SKM-1 (cell line): ENCODE measurements around the gene NELFA.

Experiments used
- DNase-seq: peaks from one replicate; lab custom pipeline; 2025; ENCODE audit not compliant: unreplicated experiment; lab: John Stamatoyannopoulos, UW

The NELFA gene

DNA sequence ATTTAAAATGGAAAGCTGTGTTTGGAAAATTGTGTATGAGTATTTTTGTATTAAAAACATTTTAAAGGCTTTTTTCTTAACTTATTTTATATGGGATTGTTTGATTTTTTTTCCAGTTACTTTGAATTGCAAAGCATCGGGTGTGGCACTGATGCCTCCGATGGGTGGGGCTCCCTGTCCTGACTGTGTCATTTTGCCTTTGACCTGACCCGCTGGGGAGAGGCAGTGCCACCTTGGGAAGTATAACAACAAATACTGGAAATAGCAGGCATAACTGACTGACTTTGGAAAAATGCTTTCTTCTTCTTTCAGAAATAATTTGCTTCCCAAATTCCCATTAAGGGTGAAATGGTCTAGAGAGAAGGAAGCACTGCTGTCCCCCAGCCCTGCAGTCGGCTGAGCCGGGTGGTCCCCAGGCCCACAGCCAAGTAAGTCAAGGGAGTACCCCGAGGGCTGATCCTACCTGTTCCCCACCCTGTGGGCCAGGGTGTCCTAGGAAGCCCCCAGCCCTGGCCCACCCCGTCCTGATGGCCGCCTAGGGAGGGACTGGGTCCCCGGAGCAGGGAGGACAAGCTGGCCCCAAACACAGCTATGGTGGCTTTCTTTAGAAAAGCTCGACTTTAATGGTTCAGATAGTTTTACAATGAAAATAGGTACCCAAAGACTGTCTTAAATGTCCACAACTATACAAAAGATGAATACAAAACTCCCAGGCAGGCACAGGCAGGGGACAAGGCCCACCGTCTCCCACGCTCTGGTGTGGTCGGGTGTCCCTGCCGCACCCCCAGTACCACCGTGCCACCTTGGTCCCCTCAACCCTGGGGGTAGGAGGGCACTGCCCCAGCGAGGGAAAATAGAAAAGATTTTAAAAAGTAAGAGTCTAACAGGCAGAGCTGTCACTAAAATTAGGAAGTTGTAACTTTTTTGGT is 26.4 kb downstream of the NELFA start:
- no peak for DNase-seq

GRCh38 chr4:1981251-1982058 is 27.3 kb downstream of the NELFA start:
- DNase-seq: no peak

DNA sequence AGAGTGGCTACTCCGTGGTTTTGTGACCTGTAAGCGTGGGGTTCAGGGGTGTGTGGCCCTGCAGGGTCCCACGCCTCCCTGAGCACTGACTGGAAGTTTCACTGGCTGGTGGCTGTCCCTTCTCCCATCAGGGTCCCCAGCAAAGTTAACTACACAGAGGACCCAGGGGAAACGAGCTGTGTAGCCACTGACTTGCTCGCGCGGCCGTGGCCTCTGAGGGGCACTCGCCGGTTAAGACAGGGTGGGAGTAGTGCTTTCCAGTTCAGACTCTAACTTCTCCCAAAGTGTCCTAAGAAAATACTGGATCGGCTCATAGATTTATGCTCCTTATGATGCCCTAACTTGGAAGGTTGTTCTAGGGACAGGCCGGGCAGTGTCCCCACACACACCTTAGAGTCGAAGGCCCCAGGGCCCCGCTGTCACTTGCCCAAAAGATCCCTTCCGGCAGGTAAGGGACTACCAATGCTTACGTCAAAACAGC is 28.2 kb downstream of the NELFA start:
- DNase-seq: no peak

DNA sequence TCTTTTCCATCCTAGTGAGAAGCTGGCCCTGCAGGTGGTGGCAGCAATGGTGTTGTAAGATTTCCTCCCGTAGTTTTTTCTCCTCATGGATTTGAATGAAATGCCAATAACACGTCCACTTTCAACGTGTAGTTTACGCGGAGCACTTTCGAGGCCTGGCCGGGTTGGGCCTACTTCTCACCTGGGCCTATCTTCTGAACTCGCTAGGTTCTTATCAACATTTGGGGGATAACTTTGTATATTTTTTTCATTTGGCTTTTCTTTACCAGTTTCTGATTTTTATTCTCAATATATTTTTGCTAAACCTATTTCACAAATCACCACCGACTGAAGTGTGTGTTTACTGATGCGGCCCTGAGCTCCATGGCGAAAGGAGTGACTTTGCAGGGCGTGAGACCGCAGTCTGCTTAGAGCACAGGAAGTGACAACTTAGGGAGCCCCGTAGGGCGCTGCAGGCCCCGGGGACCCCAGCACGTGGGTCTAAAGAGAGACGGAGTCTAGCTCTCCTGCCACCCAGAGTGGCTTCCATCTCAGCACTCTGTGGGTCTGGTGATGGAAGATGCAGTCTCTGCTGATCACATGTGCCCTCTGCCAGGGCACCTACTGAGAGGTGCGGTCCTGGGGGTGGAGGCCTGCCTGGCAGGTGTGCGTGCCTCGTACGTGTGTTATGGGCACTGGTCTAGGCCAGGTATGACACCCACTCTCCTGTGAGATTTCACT is 29.1 kb downstream of the NELFA start:
- no peak for DNase-seq

GRCh38 chr4:1978741-1979476 is 29.9 kb downstream of the NELFA start:
- DNase-seq: no peak

DNA sequence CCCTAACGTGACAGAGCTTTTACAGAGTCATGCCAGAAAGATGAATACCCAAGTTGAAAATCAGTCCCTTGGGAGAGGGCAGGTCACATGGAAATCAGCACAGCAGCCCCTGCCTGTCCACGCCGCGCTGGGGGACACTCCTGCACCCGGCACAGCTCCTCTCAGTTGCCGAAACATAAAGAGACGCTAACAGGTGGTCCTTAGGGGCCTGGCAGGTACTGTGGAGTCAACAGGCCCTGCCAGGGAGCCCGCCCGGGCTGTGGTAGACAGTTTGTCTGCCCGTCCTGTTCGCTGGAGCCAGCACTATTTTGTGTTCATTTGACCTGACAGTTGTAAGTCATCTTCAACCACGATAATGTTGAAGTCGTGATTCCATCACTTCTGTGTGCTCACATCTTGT is 30.5 kb downstream of the NELFA start:
- DNase-seq: no peak

- no peak for DNase-seq
Measured at GRCh38 chr4:1976416-1977352, 32.1 kb downstream of the NELFA start.

- DNase-seq: no peak
Measured at GRCh38 chr4:1975880-1976279, 32.9 kb downstream of the NELFA start.

DNA sequence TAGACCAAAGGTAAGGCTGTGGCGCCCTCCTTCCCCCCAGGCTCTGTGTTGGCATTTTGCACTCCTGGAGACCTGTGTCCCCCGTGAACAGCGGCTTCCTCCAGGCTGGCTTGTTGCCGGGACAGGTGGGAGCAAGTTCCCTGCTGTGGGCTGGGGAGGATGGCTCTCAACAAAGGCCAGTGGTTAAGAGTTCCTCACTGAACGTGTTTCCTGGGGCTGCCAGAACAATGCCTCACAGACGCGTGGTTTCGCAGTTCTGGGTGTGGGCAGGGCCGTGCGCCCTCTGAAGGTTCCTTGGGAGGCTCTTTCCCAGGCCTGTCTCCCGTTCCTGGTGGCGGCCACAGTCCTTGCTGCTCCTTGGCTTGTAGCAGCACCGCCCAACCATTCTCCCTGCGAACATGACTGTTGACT is 33.4 kb downstream of the NELFA start:
- DNase-seq: no peak

DNA sequence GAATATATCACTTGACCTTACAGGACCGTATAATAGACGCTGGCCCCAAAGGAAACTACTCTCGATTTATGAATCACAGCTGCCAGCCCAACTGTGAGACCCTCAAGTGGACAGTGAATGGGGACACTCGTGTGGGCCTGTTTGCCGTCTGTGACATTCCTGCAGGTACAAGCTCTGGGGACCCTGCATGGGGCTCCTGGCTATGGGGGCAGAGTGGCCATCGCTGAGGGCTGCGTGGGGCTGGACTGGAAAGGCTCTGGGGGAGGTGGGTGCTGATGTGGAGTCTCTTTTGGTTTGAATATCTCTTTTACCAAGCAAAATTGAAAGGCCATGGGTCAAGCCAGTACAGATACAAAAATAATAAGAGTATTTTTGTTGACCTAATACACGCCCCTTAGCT is 33.9 kb downstream of the NELFA start:
- DNase-seq: no peak

- DNase-seq: no peak
Measured at GRCh38 chr4:1973661-1974060, 35.1 kb downstream of the NELFA start.

DNA sequence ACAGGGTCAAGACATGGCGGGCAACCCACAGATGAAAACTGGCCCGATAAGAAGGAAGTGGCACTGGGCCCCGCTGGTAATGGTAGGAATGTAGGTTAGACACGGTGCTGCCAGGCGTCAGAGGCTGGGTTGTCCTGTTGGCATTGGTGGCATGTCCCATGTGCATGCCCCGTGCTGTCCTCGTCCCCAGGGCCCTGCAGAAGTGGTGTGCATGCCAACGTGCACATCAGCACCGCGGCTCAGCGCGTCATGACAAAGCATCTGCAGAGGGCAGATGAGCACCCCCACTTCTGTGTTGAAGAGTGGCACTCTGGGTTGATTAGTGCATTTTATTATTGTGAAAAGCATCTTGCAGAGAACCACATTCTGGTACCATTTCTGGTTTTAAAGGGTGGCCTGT is 35.6 kb downstream of the NELFA start:
- DNase-seq: no peak

- no peak for DNase-seq
Measured at GRCh38 chr4:1972414-1972813, 36.4 kb downstream of the NELFA start.

GRCh38 chr4:1971456-1972200 is 37.1 kb downstream of the NELFA start:
- DNase-seq: no peak

DNA sequence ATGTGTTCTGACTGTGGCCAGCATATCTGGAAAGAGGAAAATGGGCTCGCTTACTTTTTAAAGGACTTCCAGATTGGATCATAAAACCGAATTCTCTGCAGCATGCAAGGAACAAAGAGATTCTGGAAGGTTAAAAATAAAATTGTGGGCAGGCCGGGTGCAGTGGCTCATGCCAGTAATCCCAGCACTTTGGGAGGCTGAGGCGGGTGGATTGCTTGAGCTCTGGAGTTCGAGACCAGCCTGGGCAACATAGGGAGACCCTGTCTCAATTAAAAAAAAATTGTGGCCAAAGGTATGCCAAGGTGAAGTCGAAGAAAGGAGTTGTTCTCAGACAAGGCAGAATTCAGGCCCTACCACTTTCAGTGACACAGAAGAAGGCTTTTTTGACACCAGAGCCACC is 37.8 kb downstream of the NELFA start:
- DNase-seq: no peak

GRCh38 chr4:1969928-1970723 is 38.6 kb downstream of the NELFA start:
- DNase-seq: no peak

- no peak for DNase-seq
Measured at GRCh38 chr4:1968686-1969295, 40.0 kb downstream of the NELFA start.
